HG02610 (cell line): Measurements from ENCODE around the gene SLC5A10.
"Not testable (repeated sequence)": the region's sequence is repeated elsewhere in the genome, so short reads cannot be mapped to it uniquely, and the experiment has no call there.

Experiments
- ATAC-seq: cut with Tn5 transposase; IDR thresholded peaks from one replicate; pipeline ENCODE4 v1.9.1; 2021; ENCODE audit warnings: mild to moderate bottlenecking, moderate library complexity; ENCODE audit not compliant: unreplicated experiment

The SLC5A10 gene

GRCh38 chr17:19038730-19039129 is 86.8 kb downstream of the SLC5A10 start:
- ATAC-seq, result peak; percentile 26

- ATAC-seq, result not testable (repeated sequence)
Observed at GRCh38 chr17:19040350-19040749, 88.4 kb downstream of the SLC5A10 start.

- not testable (repeated sequence) for ATAC-seq
Observed at GRCh38 chr17:19041871-19042270, 89.9 kb downstream of the SLC5A10 start.

GRCh38 chr17:19042369-19042768 is 90.4 kb downstream of the SLC5A10 start:
- ATAC-seq, result not testable (repeated sequence)

GRCh38 chr17:19043032-19043431 is 91.1 kb downstream of the SLC5A10 start:
- not testable (repeated sequence) for ATAC-seq

GRCh38 chr17:19044643-19045042 is 92.7 kb downstream of the SLC5A10 start:
- ATAC-seq, result not testable (repeated sequence)

GRCh38 chr17:19046782-19047375 is 94.9 kb downstream of the SLC5A10 start, which contains the start of gene GRAP:
Gene GRAP, minus strand, starts transcription at chr17:19046957. Its CDS starts 31 bp downstream, at chr17:19046926.
- ATAC-seq, result not testable (repeated sequence)

- ATAC-seq, result not testable (repeated sequence)
Observed at GRCh38 chr17:19047510-19047909, 95.5 kb downstream of the SLC5A10 start.

- not testable (repeated sequence) for ATAC-seq
Observed at GRCh38 chr17:19048826-19049225, 96.9 kb downstream of the SLC5A10 start.

- ATAC-seq, result peak; percentile 54
Observed at GRCh38 chr17:19055447-19055846, 103.5 kb downstream of the SLC5A10 start.

GRCh38 chr17:19062009-19062717 is 110.2 kb downstream of the SLC5A10 start:
- peak; percentile 57 for ATAC-seq

- ATAC-seq, result peak; percentile 70
Observed at GRCh38 chr17:19062718-19063325, 110.9 kb downstream of the SLC5A10 start.

- peak; percentile 21 for ATAC-seq
Observed at GRCh38 chr17:19063326-19063956, 111.5 kb downstream of the SLC5A10 start.

GRCh38 chr17:19064378-19064777 is 112.4 kb downstream of the SLC5A10 start:
- ATAC-seq, result not testable (repeated sequence)

GRCh38 chr17:19070318-19071168 is 118.6 kb downstream of the SLC5A10 start:
- peak; percentile 88 for ATAC-seq
